Raji (cell line): ENCODE data around the gene ZNF154.

Experiments
- POLR2A ChIP-seq: IDR thresholded peaks from 2 replicates; pipeline ENCODE4 v1.6.1; 2011; ENCODE audit warnings: low read depth, low read length, control low read depth; ENCODE audit not compliant: insufficient read depth

The ZNF154 gene

DNA sequence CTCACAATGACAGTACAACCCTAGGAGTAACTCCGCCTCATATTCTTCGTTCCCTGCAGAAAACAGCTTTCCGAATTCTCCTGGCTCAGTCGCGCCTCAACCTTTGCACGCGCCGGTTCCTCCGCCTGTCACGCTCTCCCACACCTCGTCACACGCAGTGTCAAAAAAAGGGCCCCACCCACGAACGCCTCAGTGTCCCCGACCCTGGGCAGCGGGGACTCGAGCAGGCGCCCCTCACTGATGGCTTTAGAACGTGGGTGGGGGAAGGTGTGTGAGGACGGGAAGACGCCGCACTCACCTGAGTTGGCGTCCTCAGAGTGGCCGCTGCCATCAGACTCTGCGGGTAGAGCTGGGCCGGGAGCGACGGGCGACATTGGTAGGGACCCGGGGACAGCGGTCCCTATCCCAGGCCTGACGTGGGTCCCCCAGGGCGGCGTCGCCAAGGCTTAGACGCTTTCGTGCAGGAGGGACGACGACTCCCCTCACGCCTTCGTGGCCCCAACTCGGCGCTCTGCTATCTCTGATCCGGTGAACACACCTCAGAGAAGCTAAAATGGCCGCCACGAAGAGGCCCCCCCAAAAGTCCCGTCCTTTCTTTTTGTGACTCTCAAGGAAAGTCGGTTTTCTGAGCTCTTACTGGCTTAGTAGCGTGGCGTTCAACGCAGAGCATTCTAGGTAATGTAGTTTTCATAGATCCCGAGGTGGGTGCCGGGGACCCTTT is at the start of gene ZNF154:
TSS of gene ZNF154 (minus strand) at position 564 of the 721 bp plus-strand sequence. CDS start at position 331, 233 bp downstream.
- TF ChIP-seq POLR2A = no peak

DNA sequence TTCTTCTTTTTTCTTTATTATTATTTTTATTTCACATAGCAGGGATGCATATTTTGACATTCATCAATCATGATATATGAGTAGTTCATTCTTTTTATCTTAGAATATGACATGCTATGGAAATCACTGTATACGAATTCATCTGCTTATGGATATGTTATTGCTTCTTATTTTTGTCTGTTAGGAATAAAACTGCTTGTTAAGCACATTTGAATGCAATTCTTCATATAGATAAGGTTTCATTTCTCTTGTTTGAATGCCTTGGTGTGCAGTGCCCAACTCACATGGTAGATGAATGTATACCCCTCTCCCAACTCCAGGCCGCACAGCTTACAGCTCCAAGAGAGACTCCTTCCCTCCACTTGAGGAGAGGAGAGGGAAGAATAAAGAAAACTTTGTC is 48.9 kb upstream of the ZNF154 start:
- TF ChIP-seq POLR2A = no peak

- no peak for TF ChIP-seq POLR2A
These were observed 46.0 kb upstream of the ZNF154 start for GRCh38 chr19:57755031-57755430.

DNA sequence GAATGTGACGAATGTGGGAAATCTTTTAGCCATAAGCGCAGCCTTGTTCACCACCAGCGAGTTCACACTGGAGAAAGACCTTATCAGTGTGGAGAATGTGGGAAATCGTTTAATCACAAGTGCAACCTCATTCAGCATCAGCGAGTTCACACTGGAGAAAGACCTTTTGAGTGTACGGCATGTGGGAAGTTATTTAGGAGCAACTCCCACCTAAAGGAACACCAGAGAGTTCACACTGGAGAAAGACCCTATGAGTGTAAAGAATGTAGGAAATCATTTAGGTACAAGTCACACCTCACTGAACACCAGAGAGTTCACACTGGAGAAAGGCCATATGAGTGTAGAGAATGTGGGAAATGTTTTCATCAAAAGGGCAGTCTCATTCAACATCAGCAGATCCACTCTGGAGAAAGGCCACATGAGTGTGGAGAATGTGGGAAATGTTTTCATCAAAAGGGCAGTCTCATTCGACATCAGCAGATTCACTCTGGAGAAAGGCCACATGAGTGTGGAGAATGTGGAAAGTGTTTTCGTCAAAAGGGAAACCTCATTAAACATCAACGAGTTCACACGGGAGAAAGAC is 45.2 kb upstream of the ZNF154 start:
- TF ChIP-seq POLR2A = no peak

DNA sequence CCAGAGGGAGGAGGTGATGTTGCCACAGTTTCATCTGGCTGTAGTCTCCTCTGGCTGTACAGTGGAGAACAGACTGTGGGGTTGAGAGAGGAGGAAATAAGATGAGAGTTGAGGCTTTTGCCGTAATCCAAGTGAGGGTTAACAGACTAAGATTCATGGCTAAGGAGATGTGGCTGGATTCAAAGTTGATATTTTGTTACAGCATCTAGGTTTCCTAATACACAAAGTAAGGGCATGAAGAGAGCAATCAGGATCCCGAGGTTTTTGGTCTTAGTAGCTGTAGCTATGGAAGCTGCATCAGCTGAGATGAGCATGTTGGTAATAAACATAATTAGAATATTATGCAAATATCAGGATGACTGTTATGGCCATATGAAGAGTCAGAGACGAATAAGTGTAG is 39.0 kb upstream of the ZNF154 start:
- no peak for TF ChIP-seq POLR2A

- TF ChIP-seq POLR2A = no peak
These were observed 38.4 kb upstream of the ZNF154 start for GRCh38 chr19:57747472-57747807.

- peak; percentile 77 for TF ChIP-seq POLR2A
These were observed 37.8 kb upstream of the ZNF154 start, which contains the start of gene ZNF776 for GRCh38 chr19:57746580-57747471. Gene ZNF776 (plus strand): TSS chr19:57746815. CDS start chr19:57747059, 244 bp downstream.

DNA sequence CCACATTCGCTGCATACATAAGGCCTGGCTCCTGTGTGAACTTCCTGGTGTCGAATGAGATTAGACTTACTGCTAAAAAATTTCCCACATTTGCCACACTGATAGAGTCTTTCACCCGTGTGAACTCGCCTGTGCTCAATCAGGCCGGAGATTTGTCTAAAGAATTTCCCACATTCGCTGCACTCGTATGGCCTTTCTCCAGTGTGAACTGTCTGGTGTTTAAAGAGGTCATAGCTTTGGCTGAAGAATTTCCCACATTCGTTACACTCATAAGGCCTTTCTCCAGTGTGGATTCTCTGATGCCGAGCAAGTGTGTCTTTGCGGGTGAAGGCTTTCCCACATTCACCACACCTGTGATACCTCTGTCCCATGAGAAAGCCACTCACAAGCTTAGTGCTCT is 11.9 kb upstream of the ZNF154 start:
- no peak for TF ChIP-seq POLR2A

DNA sequence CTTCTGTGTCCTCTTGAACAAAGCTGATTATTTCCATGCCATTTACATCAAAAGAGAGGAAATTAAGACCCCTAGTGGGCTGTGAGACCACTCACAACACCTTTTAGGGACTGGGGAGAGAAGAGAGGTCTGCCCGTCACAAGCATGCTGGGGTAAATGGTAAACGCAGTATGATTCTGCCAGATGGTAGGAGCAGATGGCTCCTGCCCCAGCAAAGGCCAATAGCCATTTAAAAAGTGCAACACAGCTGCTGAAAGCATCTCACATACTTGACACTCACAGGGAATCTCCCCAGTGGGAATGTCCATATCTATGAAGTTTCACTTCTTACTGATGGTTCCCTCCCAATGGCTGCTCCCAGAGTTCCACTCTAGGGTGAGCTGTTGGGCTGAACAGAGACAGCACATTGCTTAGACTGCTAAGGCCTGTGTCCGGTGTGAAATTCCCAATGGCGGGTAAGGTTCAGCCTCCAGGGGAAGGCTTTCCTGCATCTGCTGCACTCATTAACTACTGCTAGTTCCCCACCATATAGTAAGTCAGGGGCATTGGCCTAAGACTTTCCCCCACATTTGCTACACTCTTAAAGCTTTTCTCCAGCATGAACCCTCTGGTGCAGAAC is 11.0 kb upstream of the ZNF154 start:
- no peak for TF ChIP-seq POLR2A

DNA sequence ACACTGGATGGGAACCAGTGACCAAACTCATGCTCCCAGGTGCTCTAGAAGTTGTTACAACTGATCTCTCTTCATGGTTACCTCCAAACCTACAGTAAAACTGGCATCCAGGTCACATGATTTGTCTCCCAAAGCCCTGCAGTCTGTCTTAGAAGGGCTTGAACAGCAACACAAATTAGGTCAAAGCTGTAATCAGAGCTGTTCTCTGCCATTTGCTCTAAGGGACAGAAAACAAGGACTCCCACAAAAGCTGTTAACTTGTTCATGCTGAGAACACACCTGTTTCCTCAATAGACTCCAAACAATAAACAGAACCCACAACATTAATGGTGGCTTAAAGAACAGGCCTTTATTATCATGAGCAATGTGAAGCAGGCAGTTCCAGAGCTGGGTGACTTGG is 10.4 kb upstream of the ZNF154 start:
- TF ChIP-seq POLR2A = no peak

- TF ChIP-seq POLR2A = no peak
These were observed 3.2 kb upstream of the ZNF154 start for GRCh38 chr19:57712222-57712621.

DNA sequence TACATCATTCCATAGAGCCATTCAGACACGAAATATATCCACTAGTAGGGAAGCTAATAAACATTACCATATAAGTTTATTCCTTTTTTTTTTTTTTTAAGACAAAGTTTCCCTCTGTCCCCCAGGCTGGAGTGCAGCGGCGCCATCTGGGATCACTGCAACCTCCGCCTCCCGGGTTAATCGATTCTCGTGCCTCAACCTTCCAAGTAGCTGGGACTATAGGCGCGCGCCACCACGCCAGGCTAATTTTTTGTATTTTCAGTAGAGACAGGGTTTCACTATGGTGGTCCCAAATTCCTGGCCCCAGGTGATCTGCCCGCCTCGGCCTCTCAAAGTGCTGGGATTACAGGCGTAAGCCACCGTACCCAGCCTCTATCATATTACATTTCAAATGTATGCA is 612 bp upstream of the ZNF154 start:
- no peak for TF ChIP-seq POLR2A

GRCh38 chr19:57706346-57706745 is 2.7 kb downstream of the ZNF154 start:
- TF ChIP-seq POLR2A = no peak

- TF ChIP-seq POLR2A = no peak
These were observed 7.4 kb downstream of the ZNF154 start for GRCh38 chr19:57701625-57702024.

- no peak for TF ChIP-seq POLR2A
These were observed 19.3 kb downstream of the ZNF154 start for GRCh38 chr19:57689750-57690149.
